ENCODE measurements around the gene MAML2.

Gene MAML2

DNA sequence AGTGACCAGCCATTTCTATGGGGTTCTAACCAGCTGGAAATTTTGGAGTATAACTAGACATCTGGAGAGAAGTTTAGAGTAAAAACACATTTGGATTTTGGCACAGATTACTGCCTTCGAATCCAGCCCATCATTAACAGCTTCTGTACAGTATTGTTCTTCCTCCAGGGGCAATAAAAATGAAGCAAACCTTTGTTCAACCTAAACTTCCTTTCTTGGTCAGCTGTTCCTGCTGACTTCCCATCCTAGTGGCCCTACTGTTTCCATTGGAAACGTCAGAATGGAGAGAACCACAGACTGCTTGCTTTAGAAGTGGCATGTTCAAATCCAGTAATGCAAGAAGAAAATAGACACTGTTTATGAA is 215.4 kb downstream of the MAML2 start:
- H3K27ac ChIP-seq (ENCODE audit: low read depth in 2 of 2, low read length in 2 of 2): no peak overlapping the region
- H3K4me1 ChIP-seq (ENCODE audit: control insufficient read depth in 2 of 2, insufficient read depth in 2 of 2, low read length in 2 of 2): peaks cover 0 to 1% of the 10 kb centered on the region in 2 donors
- no peaks in the 10 kb centered on the region for H3K9me3 ChIP-seq (ENCODE audit: control insufficient read depth in 2 of 2, low read length in 2 of 2)
- peaks cover 0 to 2% of the 10 kb centered on the region in 2 donors for H3K36me3 ChIP-seq (ENCODE audit: control insufficient read depth in 2 of 2, insufficient read depth in 2 of 2, low read length in 2 of 2)
- no peak overlapping the region for H3K4me3 ChIP-seq (ENCODE audit: low read length in 2 of 2)
- no peak overlapping the region for H3K9ac ChIP-seq (ENCODE audit: low read depth in 1 of 2, low read length in 2 of 2)
- H3K27me3 ChIP-seq (ENCODE audit: control insufficient read depth in 2 of 2, insufficient read depth in 2 of 2, low read length in 2 of 2): no peaks in the 10 kb centered on the region

DNA sequence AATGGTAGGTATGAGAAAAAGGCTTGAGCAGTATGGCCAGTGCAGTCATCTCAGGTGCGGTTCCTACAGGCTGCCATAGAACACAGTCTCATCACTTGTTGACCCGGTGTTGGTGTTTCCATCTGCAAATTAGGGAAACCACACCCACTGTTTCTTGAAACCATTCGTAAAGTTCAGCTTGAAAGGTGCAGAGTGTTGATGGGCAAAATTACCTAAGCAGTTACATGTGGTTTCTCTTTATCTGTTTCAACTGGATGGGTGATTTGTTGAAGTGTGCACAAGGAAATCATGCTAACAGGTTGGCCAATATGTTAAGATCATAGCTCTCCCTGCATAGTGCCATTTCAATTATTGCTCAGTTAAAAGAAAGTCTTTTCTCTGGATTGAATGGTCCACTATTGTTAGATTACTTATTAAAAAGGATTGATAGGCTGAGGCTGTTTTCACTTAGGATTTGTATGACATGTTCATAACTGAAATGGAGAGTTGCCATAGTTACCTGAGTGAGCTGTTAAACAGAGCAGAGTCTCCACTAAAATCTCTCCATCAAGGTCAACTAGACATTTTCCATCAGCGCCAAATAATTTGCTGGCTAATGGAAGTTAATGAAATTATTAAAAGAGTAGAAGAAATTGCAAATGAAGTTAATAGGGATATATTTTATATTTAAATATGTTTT is 215.9 kb downstream of the MAML2 start:
- H3K9ac ChIP-seq (ENCODE audit: low read depth in 1 of 2, low read length in 2 of 2): no peak overlapping the region
- H3K4me1 ChIP-seq (ENCODE audit: control insufficient read depth in 2 of 2, insufficient read depth in 2 of 2, low read length in 2 of 2): no peaks in the 10 kb centered on the region
- peaks cover 0 to 2% of the 10 kb centered on the region in 2 donors for H3K36me3 ChIP-seq (ENCODE audit: control insufficient read depth in 2 of 2, insufficient read depth in 2 of 2, low read length in 2 of 2)
- H3K9me3 ChIP-seq (ENCODE audit: control insufficient read depth in 2 of 2, low read length in 2 of 2): no peaks in the 10 kb centered on the region
- no peak overlapping the region for H3K27ac ChIP-seq (ENCODE audit: low read depth in 2 of 2, low read length in 2 of 2)
- no peaks in the 10 kb centered on the region for H3K27me3 ChIP-seq (ENCODE audit: control insufficient read depth in 2 of 2, insufficient read depth in 2 of 2, low read length in 2 of 2)
- H3K4me3 ChIP-seq (ENCODE audit: low read length in 2 of 2): no peak overlapping the region

DNA sequence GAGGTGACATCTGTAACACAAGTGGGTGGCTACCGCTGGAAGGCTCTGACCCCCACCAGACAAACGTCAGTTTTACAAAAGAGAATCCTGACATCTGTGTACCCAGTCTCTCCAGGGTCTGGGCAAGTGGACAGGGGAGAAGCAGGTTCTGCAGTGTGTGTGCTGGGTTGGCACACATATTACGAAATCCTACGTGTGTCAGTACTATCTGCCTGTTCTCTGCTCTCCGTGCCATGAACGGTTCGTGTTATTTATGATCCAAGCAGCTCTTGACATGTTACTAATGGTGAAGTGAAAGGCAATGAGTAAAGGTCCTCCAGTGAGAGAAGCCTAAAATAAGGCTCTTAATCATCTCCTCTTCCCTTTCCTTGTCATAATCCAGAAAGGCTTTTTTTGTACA is 217.6 kb downstream of the MAML2 start:
- peaks cover 0 to 2% of the 10 kb centered on the region in 2 donors for H3K36me3 ChIP-seq (ENCODE audit: control insufficient read depth in 2 of 2, insufficient read depth in 2 of 2, low read length in 2 of 2)
- H3K4me1 ChIP-seq (ENCODE audit: control insufficient read depth in 2 of 2, insufficient read depth in 2 of 2, low read length in 2 of 2): no peaks in the 10 kb centered on the region
- H3K9ac ChIP-seq (ENCODE audit: low read depth in 1 of 2, low read length in 2 of 2): no peak overlapping the region
- no peak overlapping the region for H3K27ac ChIP-seq (ENCODE audit: low read depth in 2 of 2, low read length in 2 of 2)
- H3K27me3 ChIP-seq (ENCODE audit: control insufficient read depth in 2 of 2, insufficient read depth in 2 of 2, low read length in 2 of 2): no peaks in the 10 kb centered on the region
- H3K9me3 ChIP-seq (ENCODE audit: control insufficient read depth in 2 of 2, low read length in 2 of 2): no peaks in the 10 kb centered on the region
- H3K4me3 ChIP-seq (ENCODE audit: low read length in 2 of 2): no peak overlapping the region

DNA sequence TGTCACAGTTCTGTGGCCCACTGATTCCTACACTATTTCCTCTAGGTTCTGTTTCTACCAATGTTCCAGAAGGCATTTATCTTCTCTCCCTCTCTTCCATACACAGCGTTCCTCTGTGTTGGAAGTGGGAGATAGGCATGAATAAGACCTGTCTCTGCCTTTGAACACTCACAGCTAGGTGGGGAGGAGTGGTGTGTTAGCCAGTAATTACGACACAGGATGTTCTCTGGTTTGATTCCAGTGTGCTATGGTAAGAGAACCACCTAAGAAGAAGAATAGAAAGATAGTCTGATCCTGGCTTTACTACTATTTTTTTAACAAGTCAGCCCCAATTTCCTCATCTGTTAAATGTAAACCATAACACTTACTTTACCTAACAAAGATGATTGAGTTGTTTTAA is 218.8 kb downstream of the MAML2 start:
- H3K9ac ChIP-seq (ENCODE audit: low read depth in 1 of 2, low read length in 2 of 2): no peak overlapping the region
- H3K27ac ChIP-seq (ENCODE audit: low read depth in 2 of 2, low read length in 2 of 2): no peak overlapping the region
- peaks cover 0 to 2% of the 10 kb centered on the region in 2 donors for H3K36me3 ChIP-seq (ENCODE audit: control insufficient read depth in 2 of 2, insufficient read depth in 2 of 2, low read length in 2 of 2)
- no peak overlapping the region for H3K4me3 ChIP-seq (ENCODE audit: low read length in 2 of 2)
- no peaks in the 10 kb centered on the region for H3K9me3 ChIP-seq (ENCODE audit: control insufficient read depth in 2 of 2, low read length in 2 of 2)
- H3K27me3 ChIP-seq (ENCODE audit: control insufficient read depth in 2 of 2, insufficient read depth in 2 of 2, low read length in 2 of 2): no peaks in the 10 kb centered on the region
- H3K4me1 ChIP-seq (ENCODE audit: control insufficient read depth in 2 of 2, insufficient read depth in 2 of 2, low read length in 2 of 2): no peaks in the 10 kb centered on the region

DNA sequence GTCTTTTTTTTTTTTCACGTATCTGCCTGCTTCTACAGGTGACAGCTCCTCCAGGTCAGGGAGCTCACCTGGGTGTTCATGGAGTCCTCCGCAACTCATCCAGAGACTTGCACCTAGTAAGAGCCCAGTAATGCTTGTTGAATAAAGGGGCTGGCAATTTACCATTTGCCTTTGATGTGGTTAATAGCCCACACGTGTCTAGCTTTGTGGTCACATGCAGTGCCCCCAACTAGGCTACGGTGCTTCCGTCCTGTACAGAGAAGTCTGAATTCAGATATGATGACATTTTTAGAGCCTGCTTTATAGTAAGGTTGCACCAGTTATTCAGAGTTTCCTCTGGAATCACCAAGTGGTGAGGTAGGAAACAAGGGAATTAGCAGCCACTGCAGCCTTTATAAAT is 219.7 kb downstream of the MAML2 start:
- Histone ChIP-seq H3K4me3 (ENCODE audit: low read length in 2 of 2) (no peak overlapping the region), H3K36me3 (ENCODE audit: control insufficient read depth in 2 of 2, insufficient read depth in 2 of 2, low read length in 2 of 2) (peaks cover 0 to 2% of the 10 kb centered on the region in 2 donors), H3K4me1 (ENCODE audit: control insufficient read depth in 2 of 2, insufficient read depth in 2 of 2, low read length in 2 of 2) (no peaks in the 10 kb centered on the region), H3K27me3 (ENCODE audit: control insufficient read depth in 2 of 2, insufficient read depth in 2 of 2, low read length in 2 of 2) (no peaks in the 10 kb centered on the region), H3K9me3 (ENCODE audit: control insufficient read depth in 2 of 2, low read length in 2 of 2) (no peaks in the 10 kb centered on the region), H3K27ac (ENCODE audit: low read depth in 2 of 2, low read length in 2 of 2) (no peak overlapping the region), H3K9ac (ENCODE audit: low read depth in 1 of 2, low read length in 2 of 2) (no peak overlapping the region)

DNA sequence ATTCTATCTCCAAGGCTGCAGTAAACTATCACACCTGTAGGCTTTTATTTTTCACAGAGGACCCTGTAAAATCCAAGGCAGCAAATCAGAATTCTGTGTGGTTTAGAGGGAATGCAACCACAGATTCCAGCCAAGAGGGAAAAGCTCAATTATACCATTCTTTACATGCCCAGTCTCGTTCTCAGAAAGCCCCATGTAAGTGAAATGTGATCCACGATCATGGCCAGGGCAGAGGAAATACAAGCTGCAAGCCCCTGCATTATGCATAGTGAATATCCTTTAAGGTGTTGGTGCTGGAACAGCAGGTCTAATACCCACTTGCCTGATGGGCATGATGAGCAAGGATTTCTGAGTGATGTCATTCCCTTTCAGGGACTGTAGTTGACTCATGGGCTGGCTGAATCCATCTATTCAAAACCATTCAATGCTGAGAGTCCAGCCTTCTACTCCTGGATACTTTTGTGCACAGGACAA is 220.4 kb downstream of the MAML2 start:
- H3K4me3 ChIP-seq (ENCODE audit: low read length in 2 of 2): no peak overlapping the region
- H3K27me3 ChIP-seq (ENCODE audit: control insufficient read depth in 2 of 2, insufficient read depth in 2 of 2, low read length in 2 of 2): no peaks in the 10 kb centered on the region
- no peak overlapping the region for H3K9ac ChIP-seq (ENCODE audit: low read depth in 1 of 2, low read length in 2 of 2)
- peaks cover 0 to 2% of the 10 kb centered on the region in 2 donors for H3K36me3 ChIP-seq (ENCODE audit: control insufficient read depth in 2 of 2, insufficient read depth in 2 of 2, low read length in 2 of 2)
- H3K9me3 ChIP-seq (ENCODE audit: control insufficient read depth in 2 of 2, low read length in 2 of 2): no peaks in the 10 kb centered on the region
- H3K27ac ChIP-seq (ENCODE audit: low read depth in 2 of 2, low read length in 2 of 2): no peak overlapping the region
- no peaks in the 10 kb centered on the region for H3K4me1 ChIP-seq (ENCODE audit: control insufficient read depth in 2 of 2, insufficient read depth in 2 of 2, low read length in 2 of 2)

DNA sequence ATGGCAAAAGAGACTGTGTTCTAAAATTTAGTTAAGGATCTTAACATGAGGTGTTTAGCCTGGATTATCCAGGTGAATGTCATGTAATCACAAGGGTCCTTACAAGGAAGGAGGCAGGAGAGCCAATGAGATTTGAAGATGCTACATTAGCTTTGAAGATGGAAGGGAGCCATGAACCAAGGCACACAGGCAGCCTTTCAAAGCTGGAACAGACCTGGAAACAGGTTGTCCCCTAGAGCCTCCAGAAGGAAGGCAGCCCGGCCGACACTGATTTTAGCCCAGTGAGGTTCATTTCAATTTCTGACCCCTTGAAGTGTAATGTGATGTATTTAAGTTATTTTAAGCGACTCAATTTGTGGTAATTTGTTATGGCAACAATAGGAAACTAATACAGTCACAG is 223.8 kb downstream of the MAML2 start:
- no peaks in the 10 kb centered on the region for H3K27me3 ChIP-seq (ENCODE audit: control insufficient read depth in 2 of 2, insufficient read depth in 2 of 2, low read length in 2 of 2)
- H3K9me3 ChIP-seq (ENCODE audit: control insufficient read depth in 2 of 2, low read length in 2 of 2): no peaks in the 10 kb centered on the region
- no peak overlapping the region for H3K27ac ChIP-seq (ENCODE audit: low read depth in 2 of 2, low read length in 2 of 2)
- no peak overlapping the region for H3K9ac ChIP-seq (ENCODE audit: low read depth in 1 of 2, low read length in 2 of 2)
- H3K4me1 ChIP-seq (ENCODE audit: control insufficient read depth in 2 of 2, insufficient read depth in 2 of 2, low read length in 2 of 2): peaks cover 0 to 8% of the 10 kb centered on the region in 2 donors
- H3K4me3 ChIP-seq (ENCODE audit: low read length in 2 of 2): no peak overlapping the region
- H3K36me3 ChIP-seq (ENCODE audit: control insufficient read depth in 2 of 2, insufficient read depth in 2 of 2, low read length in 2 of 2): peaks cover 0 to 2% of the 10 kb centered on the region in 2 donors

DNA sequence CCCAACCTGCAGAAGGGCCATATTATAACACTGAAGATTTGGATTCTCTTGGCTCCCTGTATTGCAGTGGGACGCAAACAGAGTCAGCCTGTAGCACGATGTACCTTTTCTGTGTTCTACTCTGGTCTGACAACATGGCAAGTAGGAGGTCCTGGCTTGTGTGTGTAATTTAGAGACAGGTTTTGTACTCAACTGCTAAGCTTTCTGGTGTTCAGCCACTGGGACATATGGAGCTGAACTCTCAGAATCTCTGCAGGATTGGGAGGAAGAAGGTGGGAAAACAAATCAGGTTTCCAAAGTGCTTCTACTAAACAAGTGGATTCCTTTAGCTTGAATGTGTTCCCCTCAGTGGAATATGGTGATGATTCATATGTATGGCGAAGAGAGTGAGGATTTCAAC is 226.6 kb downstream of the MAML2 start:
- H3K9me3 ChIP-seq (ENCODE audit: control insufficient read depth in 2 of 2, low read length in 2 of 2): no peaks in the 10 kb centered on the region
- no peaks in the 10 kb centered on the region for H3K36me3 ChIP-seq (ENCODE audit: control insufficient read depth in 2 of 2, insufficient read depth in 2 of 2, low read length in 2 of 2)
- no peaks in the 10 kb centered on the region for H3K27me3 ChIP-seq (ENCODE audit: control insufficient read depth in 2 of 2, insufficient read depth in 2 of 2, low read length in 2 of 2)
- H3K4me3 ChIP-seq (ENCODE audit: low read length in 2 of 2): no peak overlapping the region
- H3K27ac ChIP-seq (ENCODE audit: low read depth in 2 of 2, low read length in 2 of 2): no peak overlapping the region
- H3K9ac ChIP-seq (ENCODE audit: low read depth in 1 of 2, low read length in 2 of 2): no peak overlapping the region
- peaks cover 0 to 8% of the 10 kb centered on the region in 2 donors for H3K4me1 ChIP-seq (ENCODE audit: control insufficient read depth in 2 of 2, insufficient read depth in 2 of 2, low read length in 2 of 2)

DNA sequence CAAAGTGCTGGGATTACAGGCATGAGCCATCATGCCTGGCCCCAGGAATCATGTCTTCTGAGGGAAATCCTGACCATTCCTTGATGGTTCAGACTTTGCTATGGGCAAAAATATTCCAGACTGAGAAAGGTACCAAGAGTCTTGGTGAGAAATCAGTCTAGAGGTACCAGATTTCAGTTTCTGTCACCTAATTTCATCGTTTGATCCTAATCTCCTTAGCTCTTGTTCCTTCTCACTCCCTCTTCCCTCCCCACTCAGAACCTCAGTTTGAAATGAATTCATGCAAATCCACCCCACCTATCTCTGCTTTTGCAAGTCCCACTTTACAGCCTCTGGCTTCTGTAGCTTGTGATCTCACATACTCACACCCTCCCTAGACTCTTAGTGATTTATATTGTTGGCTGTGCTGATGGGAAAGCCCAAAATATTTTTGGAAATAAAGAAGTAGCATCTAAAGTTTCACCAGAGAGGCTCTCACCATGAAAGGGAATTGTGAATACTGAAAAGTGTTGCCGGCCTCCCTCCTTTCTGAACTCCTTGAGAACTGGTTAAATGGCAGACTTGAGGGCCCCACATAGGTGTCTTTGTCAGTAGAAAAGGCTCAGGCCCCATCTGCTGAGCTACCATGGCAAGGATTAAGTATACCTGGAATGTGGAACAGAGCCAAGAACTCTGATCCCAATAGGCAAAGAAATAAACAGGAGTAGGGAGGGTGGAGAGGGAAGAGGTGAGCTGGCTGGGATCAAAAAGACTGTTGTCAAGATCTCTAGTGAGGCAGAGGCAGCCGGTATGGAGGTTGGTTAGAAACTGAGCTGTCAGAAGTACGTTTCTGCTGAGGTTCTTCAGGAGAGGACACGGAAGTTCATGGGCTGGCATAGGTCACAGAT is 228.6 kb downstream of the MAML2 start:
- Histone ChIP-seq H3K27me3 (ENCODE audit: control insufficient read depth in 2 of 2, insufficient read depth in 2 of 2, low read length in 2 of 2) (no peaks in the 10 kb centered on the region), H3K4me1 (ENCODE audit: control insufficient read depth in 2 of 2, insufficient read depth in 2 of 2, low read length in 2 of 2) (peaks cover 0 to 8% of the 10 kb centered on the region in 2 donors), H3K27ac (ENCODE audit: low read depth in 2 of 2, low read length in 2 of 2) (no peak overlapping the region), H3K9me3 (ENCODE audit: control insufficient read depth in 2 of 2, low read length in 2 of 2) (no peaks in the 10 kb centered on the region), H3K9ac (ENCODE audit: low read depth in 1 of 2, low read length in 2 of 2) (no peak overlapping the region), H3K4me3 (ENCODE audit: low read length in 2 of 2) (no peak overlapping the region), H3K36me3 (ENCODE audit: control insufficient read depth in 2 of 2, insufficient read depth in 2 of 2, low read length in 2 of 2) (no peaks in the 10 kb centered on the region)

DNA sequence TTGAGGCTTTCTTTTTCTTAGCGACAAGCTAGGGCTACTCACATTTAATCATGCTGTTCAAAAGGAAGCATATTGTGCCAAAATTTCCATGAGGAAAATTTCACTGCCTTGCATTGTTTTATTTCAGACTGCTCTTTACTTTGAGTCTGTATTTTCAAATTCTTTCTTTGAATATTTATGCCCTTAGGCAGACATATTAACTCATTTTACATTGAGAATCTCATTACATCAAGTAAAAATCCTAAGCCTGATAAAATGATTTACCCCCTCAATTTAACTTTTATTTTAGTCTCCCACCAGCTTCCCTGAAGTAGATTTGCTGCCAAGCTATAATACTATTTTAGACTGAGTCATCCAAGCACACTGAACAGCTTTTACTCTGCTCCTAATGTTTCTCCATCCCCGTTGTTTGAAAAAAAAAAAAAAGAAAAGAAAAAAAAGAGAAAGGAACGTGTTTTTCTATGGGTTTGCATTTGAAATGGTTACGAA is 229.8 kb downstream of the MAML2 start:
- Histone ChIP-seq H3K4me1 (ENCODE audit: control insufficient read depth in 2 of 2, insufficient read depth in 2 of 2, low read length in 2 of 2) (peaks cover 0 to 8% of the 10 kb centered on the region in 2 donors), H3K4me3 (ENCODE audit: low read length in 2 of 2) (no peak overlapping the region), H3K27ac (ENCODE audit: low read depth in 2 of 2, low read length in 2 of 2) (no peak overlapping the region), H3K27me3 (ENCODE audit: control insufficient read depth in 2 of 2, insufficient read depth in 2 of 2, low read length in 2 of 2) (no peaks in the 10 kb centered on the region), H3K36me3 (ENCODE audit: control insufficient read depth in 2 of 2, insufficient read depth in 2 of 2, low read length in 2 of 2) (no peaks in the 10 kb centered on the region), H3K9me3 (ENCODE audit: control insufficient read depth in 2 of 2, low read length in 2 of 2) (no peaks in the 10 kb centered on the region), H3K9ac (ENCODE audit: low read depth in 1 of 2, low read length in 2 of 2) (no peak overlapping the region)
